Limb (tissue), 2 donors: ENCODE data around the gene FUCA2.

Source experiments
- DNase-seq, 2 donors: peaks; one replicate each; pipeline ENCODE4 v3.0.0-alpha.2; 2016; ENCODE audit errors: extremely low spot score in 2 of 2

The FUCA2 gene

GRCh38 chr6:143510991-143511891 is at the start of gene FUCA2:
Gene FUCA2 (minus strand): TSS chr6:143511720. CDS start chr6:143511634, 86 bp downstream.
- peak; percentile 64 to 87 for DNase-seq

- no peak for DNase-seq
Measured at GRCh38 chr6:143561105-143561704, 49.7 kb upstream of the FUCA2 start.

- no peak for DNase-seq
Measured at GRCh38 chr6:143559051-143559660, 47.6 kb upstream of the FUCA2 start.

GRCh38 chr6:143556529-143556928 is 45.0 kb upstream of the FUCA2 start:
- no peak for DNase-seq

- no peak for DNase-seq
Measured at GRCh38 chr6:143555582-143555981, 44.1 kb upstream of the FUCA2 start.

- no peak for DNase-seq
Measured at GRCh38 chr6:143555071-143555492, 43.6 kb upstream of the FUCA2 start.

GRCh38 chr6:143553337-143553736 is 41.8 kb upstream of the FUCA2 start:
- no peak for DNase-seq

GRCh38 chr6:143549949-143550268 is 38.4 kb upstream of the FUCA2 start:
- DNase-seq = no peak

- DNase-seq = no peak
Measured at GRCh38 chr6:143549221-143549948, 37.9 kb upstream of the FUCA2 start.

GRCh38 chr6:143546599-143546998 is 35.1 kb upstream of the FUCA2 start:
- DNase-seq = no peak

- DNase-seq = no peak
Measured at GRCh38 chr6:143545976-143546547, 34.5 kb upstream of the FUCA2 start.

- DNase-seq = no peak
Measured at GRCh38 chr6:143545165-143545564, 33.6 kb upstream of the FUCA2 start.

GRCh38 chr6:143544011-143544696 is 32.6 kb upstream of the FUCA2 start:
- DNase-seq = no peak

- DNase-seq = no peak
Measured at GRCh38 chr6:143543435-143543834, 31.9 kb upstream of the FUCA2 start.

GRCh38 chr6:143542888-143543287 is 31.4 kb upstream of the FUCA2 start:
- no peak for DNase-seq

GRCh38 chr6:143540192-143540591 is 28.7 kb upstream of the FUCA2 start:
- DNase-seq = no peak

- no peak for DNase-seq
Measured at GRCh38 chr6:143539734-143540133, 28.2 kb upstream of the FUCA2 start.

- no peak for DNase-seq
Measured at GRCh38 chr6:143539106-143539505, 27.6 kb upstream of the FUCA2 start.

GRCh38 chr6:143538374-143538773 is 26.9 kb upstream of the FUCA2 start:
- DNase-seq = no peak

- peak; percentile 49 to 77 for DNase-seq
Measured at GRCh38 chr6:143536866-143537691, 25.6 kb upstream of the FUCA2 start.
